ENCODE data around the gene HTRA1. TPM values are rescaled to one million over a fixed set of nuclear protein-coding genes. Genes with fewer than 3 reads are reported as not detected.

Gene HTRA1
- polyA plus RNA-seq, 1 of the 3 experiments (the other 2 are of a cell fraction), result 291 TPM

DNA sequence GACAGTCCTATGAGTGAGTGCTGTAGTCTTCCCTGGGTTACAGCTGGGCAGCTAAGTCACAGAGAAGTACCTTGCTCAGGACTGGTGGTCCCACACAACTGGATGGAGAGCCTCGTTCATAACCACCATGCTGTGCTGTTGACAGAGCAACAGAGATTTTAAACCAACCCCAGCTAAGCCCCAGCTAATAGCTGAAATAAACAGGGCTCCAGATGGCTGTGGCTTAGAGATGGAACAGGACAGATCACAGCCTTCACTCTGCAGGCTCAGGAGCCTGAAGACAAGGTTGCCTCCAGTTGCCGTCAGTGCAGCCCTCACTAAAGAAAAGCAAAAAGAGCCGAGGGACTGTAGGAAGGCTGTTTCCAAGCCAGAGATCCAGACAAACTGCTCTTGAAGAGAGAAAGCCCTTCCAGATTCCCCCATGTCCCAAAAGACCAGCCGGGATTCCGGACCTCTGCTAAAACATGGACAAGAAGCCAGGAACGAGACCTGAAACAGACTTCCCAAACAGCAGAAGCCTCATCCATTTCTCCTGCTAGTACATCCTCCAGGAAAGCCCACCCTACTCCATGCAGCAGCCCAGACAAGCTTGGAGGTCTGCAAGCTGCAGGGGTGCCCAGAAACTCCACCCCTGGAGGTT, 4.2 kb downstream of the HTRA1 start (continued):
- TF ChIP-seq TCF12 (IDR thresholded peaks at IDR 0.05), result no peak
- no peak for TF ChIP-seq RFX5 (IDR thresholded peaks at IDR 0.05; ENCODE audit: low read length)
- TF ChIP-seq GABPA (IDR thresholded peaks at IDR 0.05; ENCODE audit: low read depth), result no peak

DNA sequence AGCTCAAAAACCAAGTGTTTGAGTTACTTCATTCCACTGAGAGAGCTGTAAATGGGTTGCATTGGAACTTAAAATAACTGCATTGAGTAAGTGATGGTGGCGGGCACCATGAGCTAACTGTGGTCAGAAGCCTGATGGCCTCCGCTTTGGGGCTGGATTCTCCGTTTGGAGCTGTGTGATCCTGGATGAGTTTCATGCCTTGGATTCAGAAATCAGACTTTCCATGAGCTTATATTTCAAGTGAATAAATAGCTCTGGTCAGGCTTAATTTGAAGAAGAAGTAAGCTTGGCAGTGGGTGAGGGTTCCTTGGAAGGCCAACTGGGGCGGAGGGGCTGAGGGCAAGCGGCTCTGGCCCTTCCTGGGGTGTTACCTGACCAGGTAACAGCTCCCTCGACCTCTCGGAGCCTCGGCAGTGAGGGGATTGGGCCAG, 5.6 kb downstream of the HTRA1 start:
- CTCF ChIA-PET, result interaction anchor here (0.9 to 1.3 kb wide), 3 partner anchors 31 to 168 kb away, joined by 3 to 4 read pairs (median 4); no protein-coding TSS in a partner anchor
- Histone ChIP-seq H3K4me1 (ENCODE audit: control insufficient read depth in 1 of 2, insufficient read depth in 2 of 2, low read depth in 1 of 2, low read length in 1 of 2) (peaks cover 6 to 17% of the 10 kb centered on the region in 2 experiments; a peak in 3 of 4 replicates), H3K9me2 (no peaks in the 10 kb centered on the region), H3F3A (replicated peaks; ENCODE audit: insufficient read depth) (peaks cover 35% of the 10 kb centered on the region), H3K79me2 (ENCODE audit: insufficient read depth) (peaks cover 80% of the 10 kb centered on the region), H3K36me3 (replicated peaks in 1 of 2; ENCODE audit: control insufficient read depth in 1 of 2, insufficient read depth in 2 of 2, low read length in 1 of 2) (peaks cover 0 to 2% of the 10 kb centered on the region in 2 experiments), H3K4me3 (ENCODE audit: low read depth in 2 of 2, low read length in 1 of 2) (no peak overlapping the region), H3K9ac (no peak overlapping the region), H4K20me1 (ENCODE audit: insufficient read depth) (peaks cover 18% of the 10 kb centered on the region), H3K27me3 (ENCODE audit: insufficient read depth) (no peaks in the 10 kb centered on the region), H2AFZ (ENCODE audit: low read depth) (no peak overlapping the region), H3K4me2 (no peak overlapping the region), H3K27ac (ENCODE audit: low read depth in 2 of 2, low read length in 1 of 2) (peak overlapping the region in 1 of 2 experiments; percentile 95; a peak in 1 of 4 replicates), H3K9me3 (no peaks in the 10 kb centered on the region)
- 76% methylated on average over 8 of the region's 8 CpGs for WGBS (ENCODE audit: low lambda C conversion rate)
- POLR2A ChIA-PET, result no interaction called here
- no peak for DNase-seq
- no peak for TF ChIP-seq FOXM1 (IDR thresholded peaks at IDR 0.05; ENCODE audit: low read depth)
- TF ChIP-seq CHD2 (IDR thresholded peaks at IDR 0.05; ENCODE audit: low read length, partially characterized antibody), result no peak
- no peak for TF ChIP-seq RFX5 (IDR thresholded peaks at IDR 0.05; ENCODE audit: low read length)
- TF ChIP-seq GATA2 (CRISPR knock-in tag; IDR thresholded peaks at IDR 0.05), result no peak
- no peak for TF ChIP-seq NRF1 (IDR thresholded peaks at IDR 0.05; ENCODE audit: low read depth, low read length)
- no peak for TF ChIP-seq MXI1 (IDR thresholded peaks at IDR 0.05; ENCODE audit: low read depth, low read length)
- TF ChIP-seq USF2 (IDR thresholded peaks at IDR 0.05; ENCODE audit: borderline replicate concordance, low read depth, low read length), result no peak
- no peak for TF ChIP-seq SMC3 (IDR thresholded peaks at IDR 0.05; ENCODE audit: low read depth, low read length)
- no peak for TF ChIP-seq NFIC (IDR thresholded peaks at IDR 0.05; ENCODE audit: borderline replicate concordance)
- no peak for TF ChIP-seq TEAD4 (IDR thresholded peaks at IDR 0.05; ENCODE audit: borderline replicate concordance, insufficient read depth)
- TF ChIP-seq ELF1 (IDR thresholded peaks at IDR 0.05), result no peak
- TF ChIP-seq EZH2phosphoT487 (IDR thresholded peaks at IDR 0.05; ENCODE audit: borderline replicate concordance, low read depth), result no peak
- no peak for TF ChIP-seq YY1 (IDR thresholded peaks at IDR 0.05; ENCODE audit: low read depth)
- TF ChIP-seq, protein P1, sequence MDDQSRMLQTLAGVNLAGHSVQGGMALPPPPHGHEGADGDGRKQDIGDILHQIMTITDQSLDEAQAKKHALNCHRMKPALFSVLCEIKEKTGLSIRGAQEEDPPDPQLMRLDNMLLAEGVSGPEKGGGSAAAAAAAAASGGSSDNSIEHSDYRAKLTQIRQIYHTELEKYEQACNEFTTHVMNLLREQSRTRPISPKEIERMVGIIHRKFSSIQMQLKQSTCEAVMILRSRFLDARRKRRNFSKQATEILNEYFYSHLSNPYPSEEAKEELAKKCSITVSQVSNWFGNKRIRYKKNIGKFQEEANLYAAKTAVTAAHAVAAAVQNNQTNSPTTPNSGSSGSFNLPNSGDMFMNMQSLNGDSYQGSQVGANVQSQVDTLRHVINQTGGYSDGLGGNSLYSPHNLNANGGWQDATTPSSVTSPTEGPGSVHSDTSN (IDR thresholded peaks at IDR 0.05), result no peak
- TF ChIP-seq EP300 (IDR thresholded peaks at IDR 0.05; ENCODE audit: borderline replicate concordance in 1 of 2, low read depth in 1 of 2, low read length in 1 of 2), result no peak

Measured in SK-N-SH (cell line).